HG02885 (cell line): ENCODE data around the gene ALDH7A1.

Experiments used
- ATAC-seq: cut with Tn5 transposase; IDR thresholded peaks from one replicate; pipeline ENCODE4 v1.9.1; 2021; ENCODE audit warnings: mild to moderate bottlenecking; ENCODE audit not compliant: unreplicated experiment, poor library complexity

ALDH7A1 gene

DNA sequence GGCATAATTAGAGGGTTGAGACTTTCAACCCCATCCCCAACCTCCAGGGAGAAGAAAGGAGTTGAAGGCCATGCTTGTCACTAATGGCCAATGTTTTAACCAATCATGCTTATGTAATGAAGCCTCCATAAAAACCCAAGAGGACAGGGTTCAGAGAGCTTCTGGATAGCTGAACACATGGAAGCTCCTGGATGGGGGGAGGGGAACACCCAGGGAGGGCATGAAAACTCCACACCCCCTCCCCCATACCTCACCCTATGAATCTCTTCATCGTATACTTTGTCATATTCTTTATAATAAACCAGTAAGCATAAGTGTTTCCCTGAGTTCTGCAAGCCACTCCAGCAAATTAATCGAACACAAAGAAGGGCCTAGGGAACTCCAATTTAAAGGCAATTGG lies 81.7 kb downstream of the ALDH7A1 start:
- ATAC-seq = no peak

- no peak for ATAC-seq
Observed at GRCh38 chr5:126512451-126512850, 82.6 kb downstream of the ALDH7A1 start.

- ATAC-seq = no peak
Observed at GRCh38 chr5:126511961-126512360, 83.1 kb downstream of the ALDH7A1 start.

- no peak for ATAC-seq
Observed at GRCh38 chr5:126509339-126509738, 85.7 kb downstream of the ALDH7A1 start.

DNA sequence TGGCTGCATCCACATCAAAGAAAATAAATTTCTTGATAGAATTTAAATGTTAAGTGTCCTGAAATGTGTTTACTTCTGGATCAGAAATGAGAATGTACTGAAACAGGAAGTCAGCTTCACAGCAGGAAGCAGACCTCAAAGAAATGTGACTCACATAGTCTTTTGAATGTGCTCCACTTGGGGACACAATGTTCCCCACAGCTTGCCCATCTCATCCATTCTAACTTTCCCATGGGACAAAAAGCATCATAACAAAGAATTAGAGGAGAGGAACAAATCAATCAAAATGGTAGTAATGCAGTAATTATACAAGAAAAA lies 86.1 kb downstream of the ALDH7A1 start:
- no peak for ATAC-seq

GRCh38 chr5:126508251-126508961 lies 86.6 kb downstream of the ALDH7A1 start:
- ATAC-seq = no peak

DNA sequence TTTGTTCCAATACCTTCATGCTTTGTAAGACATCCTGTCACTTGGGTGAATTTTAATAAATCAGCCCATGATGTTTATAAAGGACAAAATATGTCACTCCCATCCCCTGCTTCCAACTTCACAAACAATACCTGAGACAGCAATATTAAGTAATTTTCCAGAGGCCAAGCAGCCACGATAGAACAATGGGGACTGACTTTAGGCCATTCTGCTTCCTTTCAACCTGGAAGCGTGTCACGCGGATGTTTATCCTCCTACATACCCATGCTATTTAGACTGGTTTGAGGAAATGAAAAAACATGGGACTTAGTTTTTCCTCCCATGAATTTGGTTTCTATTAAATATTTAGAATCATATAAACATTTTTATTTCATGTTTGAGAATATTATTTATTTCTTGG lies 88.9 kb downstream of the ALDH7A1 start:
- ATAC-seq = no peak

GRCh38 chr5:126503602-126504104 lies 91.4 kb downstream of the ALDH7A1 start:
- ATAC-seq = no peak

DNA sequence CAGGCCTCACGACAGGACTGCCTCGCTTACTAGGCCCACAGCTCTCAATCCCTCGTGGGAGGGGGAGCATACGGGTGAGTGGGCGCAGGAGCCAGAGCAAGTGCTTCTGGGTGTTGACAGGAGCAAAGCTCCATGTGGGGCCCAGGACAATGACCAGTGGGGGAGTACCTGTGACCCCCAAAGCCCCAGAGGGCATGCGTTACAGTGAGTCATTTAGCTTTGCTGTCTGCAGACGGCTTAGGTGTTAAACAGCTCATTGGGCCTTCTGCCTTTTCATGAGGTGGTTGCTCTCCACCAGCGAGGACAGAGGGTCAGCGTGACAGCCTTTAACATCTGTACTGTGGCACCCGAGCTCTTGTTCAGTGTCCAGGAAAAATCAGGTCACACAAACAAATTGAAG lies 93.6 kb downstream of the ALDH7A1 start:
- no peak for ATAC-seq

- peak; percentile 75 for ATAC-seq
Observed at GRCh38 chr5:126499853-126500342, 95.1 kb downstream of the ALDH7A1 start.

DNA sequence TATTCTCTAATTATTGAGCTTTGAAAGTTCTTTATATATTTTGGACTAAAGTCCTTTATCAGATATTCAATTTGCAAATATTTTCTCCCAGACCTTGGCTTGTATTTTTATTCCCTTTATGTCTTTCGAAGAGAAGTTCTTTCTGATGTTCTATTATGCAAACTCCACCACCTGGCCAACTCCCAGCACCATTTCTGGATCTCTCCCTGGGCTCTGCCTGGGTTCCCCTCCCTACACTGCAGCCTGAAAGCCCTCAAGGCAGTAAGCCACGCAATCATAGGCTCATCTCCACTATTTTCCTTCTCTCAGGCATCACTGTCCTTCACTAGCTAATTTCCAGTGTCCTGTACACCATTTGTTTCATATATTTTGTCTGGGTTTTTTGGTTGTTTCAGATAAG lies 95.7 kb downstream of the ALDH7A1 start:
- ATAC-seq = no peak

DNA sequence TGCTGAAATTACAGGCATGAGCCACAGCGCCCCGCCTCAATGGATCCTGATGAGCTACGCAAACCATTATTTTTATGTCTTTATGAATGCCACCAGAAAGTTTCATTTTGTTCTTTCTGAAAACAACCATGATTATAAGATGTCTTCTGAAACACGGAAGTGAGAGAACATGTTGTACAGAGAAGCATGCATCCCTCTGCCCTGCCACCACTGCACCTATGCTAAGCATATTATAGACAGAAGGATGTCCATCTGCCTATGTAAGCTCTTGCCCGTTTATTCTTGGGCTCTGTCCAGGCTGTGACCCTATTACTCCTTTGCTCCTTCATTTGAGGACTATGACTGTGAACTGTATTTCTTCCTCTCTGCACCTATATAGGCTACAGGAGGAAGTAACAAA lies 97.5 kb downstream of the ALDH7A1 start:
- no peak for ATAC-seq

- ATAC-seq = no peak
Observed at GRCh38 chr5:126494393-126494792, 100.6 kb downstream of the ALDH7A1 start.

GRCh38 chr5:126492939-126493338 lies 102.1 kb downstream of the ALDH7A1 start:
- no peak for ATAC-seq

DNA sequence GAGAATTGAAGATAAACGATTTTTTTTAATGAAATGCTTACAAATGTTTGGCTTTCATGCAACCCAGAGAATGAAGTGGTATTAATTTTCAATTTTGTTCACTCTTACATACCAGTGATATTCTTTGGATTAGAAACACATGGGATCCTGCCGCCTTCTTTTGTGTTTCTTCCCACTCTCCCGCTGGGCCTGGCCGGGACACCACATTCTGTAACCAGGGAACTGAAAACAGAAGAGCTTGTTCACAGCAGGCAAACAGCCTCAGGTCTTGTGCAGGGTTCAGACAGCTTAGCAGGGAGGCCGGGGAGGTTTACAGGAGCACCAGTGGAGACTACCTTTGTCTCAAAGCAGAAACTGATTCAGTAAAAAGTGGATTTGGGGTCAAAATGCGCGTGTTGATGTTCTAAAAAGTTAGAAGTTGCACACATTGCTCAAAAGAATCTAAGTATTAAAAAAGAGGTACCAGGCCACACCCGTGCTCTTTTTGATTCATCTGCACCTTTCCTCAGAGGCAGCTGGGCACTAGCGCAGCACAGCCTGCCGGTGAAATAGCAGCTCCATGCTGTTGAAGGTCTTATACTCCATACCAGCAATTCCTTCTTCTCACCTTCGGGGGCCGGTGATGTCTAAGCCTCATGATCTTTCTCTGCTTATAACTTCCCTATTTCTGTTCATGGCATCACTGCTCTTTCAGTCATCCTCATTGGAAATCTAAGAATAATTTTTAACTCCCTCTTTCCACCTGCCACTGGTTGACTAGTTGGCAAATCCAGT lies 104.7 kb downstream of the ALDH7A1 start:
- ATAC-seq = no peak

DNA sequence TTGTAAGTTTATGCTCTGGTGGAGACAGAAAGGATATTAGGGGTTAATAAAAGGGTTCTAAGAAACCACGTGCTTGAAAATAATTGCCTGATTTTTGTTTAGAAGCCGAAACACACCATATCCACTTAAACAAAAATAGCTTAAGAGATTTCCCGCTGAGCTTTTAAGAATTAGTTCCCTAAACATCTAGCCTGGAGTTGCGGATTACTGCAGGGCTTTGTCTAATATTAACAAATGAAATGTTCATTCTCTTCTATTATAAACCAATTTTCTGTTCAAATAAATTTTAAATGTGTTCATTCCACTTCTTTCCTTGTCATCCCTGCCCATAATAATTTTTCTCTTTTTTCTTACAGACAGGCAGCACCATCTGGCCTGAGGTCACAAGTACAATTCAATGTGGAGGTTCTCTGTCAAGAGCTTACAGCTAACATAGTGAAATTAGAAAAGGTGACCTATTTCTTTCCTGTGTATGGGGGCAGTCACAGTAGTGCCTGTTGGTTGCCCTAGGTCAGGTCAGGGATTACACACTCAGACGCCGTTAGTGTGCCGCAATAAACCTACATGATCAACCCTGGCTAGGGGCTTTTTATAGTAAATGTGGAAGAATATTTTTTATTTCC lies 106.5 kb downstream of the ALDH7A1 start:
- ATAC-seq = no peak

- no peak for ATAC-seq
Observed at GRCh38 chr5:126487596-126487995, 107.4 kb downstream of the ALDH7A1 start.

- no peak for ATAC-seq
Observed at GRCh38 chr5:126486332-126486731, 108.7 kb downstream of the ALDH7A1 start.

- no peak for ATAC-seq
Observed at GRCh38 chr5:126484253-126484652, 110.8 kb downstream of the ALDH7A1 start.

- no peak for ATAC-seq
Observed at GRCh38 chr5:126483156-126483555, 111.9 kb downstream of the ALDH7A1 start.

GRCh38 chr5:126482591-126482990 lies 112.4 kb downstream of the ALDH7A1 start:
- ATAC-seq = no peak
